ENCODE measurements around the gene BHLHE41.

BHLHE41 gene

DNA sequence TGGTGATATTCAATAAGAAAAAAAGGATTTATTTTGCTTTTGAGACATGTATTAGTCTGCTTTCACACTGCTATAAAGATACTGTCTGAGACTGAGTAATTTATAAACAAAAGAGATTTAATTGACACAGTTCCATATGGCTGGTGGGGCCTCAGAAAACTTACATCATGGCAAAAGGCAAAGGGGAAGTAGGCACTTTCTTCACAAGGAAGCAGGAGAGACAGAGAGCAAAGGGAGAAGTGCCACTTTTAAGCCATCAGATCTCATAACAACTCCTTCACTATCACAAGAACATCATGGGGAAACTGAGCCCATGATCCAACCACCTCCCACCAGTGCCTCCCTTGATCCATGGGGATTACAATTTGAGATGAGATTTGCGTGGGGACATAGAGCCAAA, 43.9 kb downstream of the BHLHE41 start:
- Histone ChIP-seq H3K9ac (ENCODE audit: low read length) (no peak overlapping the region), H3K4me3 (ENCODE audit: low read length) (no peak overlapping the region), H3K4me1 (ENCODE audit: control insufficient read depth, insufficient read depth, low read length) (no peaks in the 10 kb centered on the region), H3K36me3 (ENCODE audit: control insufficient read depth, insufficient read depth, low read length) (no peaks in the 10 kb centered on the region), H3K27me3 (ENCODE audit: control insufficient read depth, insufficient read depth, low read length) (no peaks in the 10 kb centered on the region), H3K27ac (ENCODE audit: low read depth, low read length) (no peak overlapping the region)

GRCh38 chr12:26077915-26078702, 46.7 kb downstream of the BHLHE41 start:
- H3K27ac ChIP-seq (ENCODE audit: low read depth, low read length), result no peak overlapping the region
- no peak overlapping the region for H3K4me3 ChIP-seq (ENCODE audit: low read length)
- no peaks in the 10 kb centered on the region for H3K36me3 ChIP-seq (ENCODE audit: control insufficient read depth, insufficient read depth, low read length)
- no peak overlapping the region for H3K9ac ChIP-seq (ENCODE audit: low read length)
- no peaks in the 10 kb centered on the region for H3K27me3 ChIP-seq (ENCODE audit: control insufficient read depth, insufficient read depth, low read length)
- no peaks in the 10 kb centered on the region for H3K4me1 ChIP-seq (ENCODE audit: control insufficient read depth, insufficient read depth, low read length)
